SU-DHL-6 (cell line): ENCODE results near the gene TMEM174.

ENCODE experiments used
- H2AFZ ChIP-seq: fragments of 200-600 bp; sonication (generic); 2 replicates; pipeline ENCODE4 v1.6.1; 2014; ENCODE audit warnings: low read depth, mild to moderate bottlenecking, moderate library complexity, mixed read lengths, antibody characterized with exemption, low read length; ENCODE audit not compliant: severe bottlenecking
- H3F3A ChIP-seq: fragments of 200-600 bp; shearing (Covaris generic); 2 replicates; pipeline ENCODE4 v1.6.0; 2016; ENCODE audit warnings: antibody characterized with exemption, mild to moderate bottlenecking; ENCODE audit not compliant: insufficient read depth
- H3K27ac ChIP-seq: fragments of 200-600 bp; sonication (generic); 2 replicates; pipeline ENCODE4 v1.5.1; 2016; ENCODE audit warnings: low read depth, mild to moderate bottlenecking, low read length, moderate library complexity, mixed read lengths
- H3K27me3 ChIP-seq: fragments of 200-600 bp; sonication (generic), shearing (Covaris generic); 2 replicates; pipeline ENCODE4 v1.6.0; 2014; ENCODE audit warnings: mild to moderate bottlenecking, low read length
- H3K36me3 ChIP-seq: fragments of 200-600 bp; sonication (generic); 2 replicates; pipeline ENCODE4 v1.6.1; 2014; ENCODE audit warnings: mild to moderate bottlenecking, low read length, mixed read lengths
- H3K4me2 ChIP-seq: fragments of 300-600, 200-600 bp; shearing (Covaris generic), sonication (generic); 2 replicates; pipeline ENCODE4 v1.6.0; 2014; ENCODE audit warnings: low read length, low read depth, mild to moderate bottlenecking; ENCODE audit not compliant: poor library complexity, severe bottlenecking
- H3K4me3 ChIP-seq: fragments of 200-600 bp; sonication (generic); 2 replicates; pipeline ENCODE4 v1.5.1; 2014; ENCODE audit warnings: antibody characterized with exemption, low read length, mild to moderate bottlenecking, mixed read lengths; ENCODE audit not compliant: insufficient read depth, poor library complexity, severe bottlenecking
- H3K79me2 ChIP-seq: fragments of 200-600 bp; sonication (generic); 2 replicates; pipeline ENCODE4 v1.6.1; 2014; ENCODE audit warnings: mild to moderate bottlenecking, low read length, moderate library complexity; ENCODE audit not compliant: insufficient read depth
- H3K9ac ChIP-seq: fragments of 200-600 bp; sonication (generic); 2 replicates; pipeline ENCODE4 v1.7.0; 2014; ENCODE audit warnings: mild to moderate bottlenecking, low read length
- H3K9me2 ChIP-seq: fragments of 200-600 bp; sonication (generic); replicated peaks from 2 replicates; pipeline ENCODE4 v1.6.1; 2014; ENCODE audit warnings: low read length; ENCODE audit not compliant: insufficient read depth
- H3K9me3 ChIP-seq: fragments of 200-600 bp; sonication (generic); 2 replicates; pipeline ENCODE4 v1.6.1; 2014; ENCODE audit warnings: low read length, mixed read lengths; ENCODE audit not compliant: insufficient read depth
- H4K20me1 ChIP-seq: fragments of 200-600 bp; sonication (generic); 2 replicates; pipeline ENCODE4 v1.6.1; 2014; ENCODE audit warnings: low read depth, mild to moderate bottlenecking, antibody characterized with exemption, low read length, moderate library complexity, mixed read lengths
- CTCF ChIP-seq: fragments of 200-600 bp; sonication (generic); IDR thresholded peaks from one replicate; pipeline ENCODE4 v1.5.1; 2017; ENCODE audit warnings: antibody characterized with exemption, mild to moderate bottlenecking, low read length, moderate library complexity; ENCODE audit not compliant: insufficient read depth, poor library complexity, severe bottlenecking
- EZH2phosphoT487 ChIP-seq: fragments of 200-600 bp; sonication (generic), shearing (Covaris generic); conservative IDR thresholded peaks from 2 replicates; pipeline ENCODE4 v1.6.1; 2018; ENCODE audit warnings: mild to moderate bottlenecking, antibody characterized with exemption, low read length, moderate library complexity, mixed read lengths

Gene TMEM174

GRCh38 chr5:73189871-73190376 lies 16.9 kb downstream of the TMEM174 start:
- Histone ChIP-seq H3F3A (no peaks in the 10 kb centered on the region), H3K36me3 (no peaks in the 10 kb centered on the region), H3K4me3 (no peak overlapping the region), H4K20me1 (no peaks in the 10 kb centered on the region), H3K9ac (no peak overlapping the region), H3K9me2 (no peaks in the 10 kb centered on the region), H3K79me2 (no peaks in the 10 kb centered on the region), H2AFZ (no peak overlapping the region), H3K4me2 (no peak overlapping the region), H3K27me3 (no peaks in the 10 kb centered on the region), H3K27ac (no peak overlapping the region), H3K9me3 (0 out of 2 replicates have a peak, but pooled peaks cover 3% of the 10 kb centered on the region)
- TF ChIP-seq EZH2phosphoT487 (no peak), CTCF (no peak)

GRCh38 chr5:73192370-73192769 lies 19.4 kb downstream of the TMEM174 start:
- Histone ChIP-seq H2AFZ (no peak overlapping the region), H3K36me3 (no peaks in the 10 kb centered on the region), H3K27ac (no peak overlapping the region), H3K4me3 (no peak overlapping the region), H3K9me2 (no peaks in the 10 kb centered on the region), H3F3A (no peaks in the 10 kb centered on the region), H4K20me1 (no peaks in the 10 kb centered on the region), H3K79me2 (no peaks in the 10 kb centered on the region), H3K27me3 (no peaks in the 10 kb centered on the region), H3K9ac (no peak overlapping the region), H3K9me3 (no peaks in the 10 kb centered on the region), H3K4me2 (no peak overlapping the region)
- TF ChIP-seq CTCF (no peak), EZH2phosphoT487 (no peak)

- Histone ChIP-seq H3K4me2 (no peak overlapping the region), H3K9me2 (no peaks in the 10 kb centered on the region), H3K27me3 (no peaks in the 10 kb centered on the region), H3K4me3 (no peak overlapping the region), H4K20me1 (no peaks in the 10 kb centered on the region), H3K27ac (no peak overlapping the region), H3K9ac (no peak overlapping the region), H3K36me3 (no peaks in the 10 kb centered on the region), H3K9me3 (no peaks in the 10 kb centered on the region), H2AFZ (no peak overlapping the region), H3F3A (no peaks in the 10 kb centered on the region), H3K79me2 (no peaks in the 10 kb centered on the region)
- no peak for TF ChIP-seq EZH2phosphoT487
- TF ChIP-seq CTCF = no peak
Observed at GRCh38 chr5:73193592-73193991, 20.6 kb downstream of the TMEM174 start.

- H3K9me2 ChIP-seq = no peaks in the 10 kb centered on the region
- no peaks in the 10 kb centered on the region for H3K27me3 ChIP-seq
- H3K79me2 ChIP-seq = no peaks in the 10 kb centered on the region
- no peaks in the 10 kb centered on the region for H4K20me1 ChIP-seq
- H3F3A ChIP-seq = no peaks in the 10 kb centered on the region
- TF ChIP-seq EZH2phosphoT487 = no peak
- no peak for TF ChIP-seq CTCF
- no peak overlapping the region for H3K9ac ChIP-seq
- H3K4me3 ChIP-seq = no peak overlapping the region
- no peak overlapping the region for H3K27ac ChIP-seq
- H3K36me3 ChIP-seq = no peaks in the 10 kb centered on the region
- H3K4me2 ChIP-seq = no peak overlapping the region
- no peaks in the 10 kb centered on the region for H3K9me3 ChIP-seq
- H2AFZ ChIP-seq = no peak overlapping the region
Observed at GRCh38 chr5:73196201-73196600, 23.2 kb downstream of the TMEM174 start.
